Measurements from ENCODE around the gene IDH3A.

IDH3A gene

GRCh38 chr15:78203346-78204225 is 54.4 kb downstream of the IDH3A start:
- DNase-seq (ENCODE audit: low spot score): no peak

DNA sequence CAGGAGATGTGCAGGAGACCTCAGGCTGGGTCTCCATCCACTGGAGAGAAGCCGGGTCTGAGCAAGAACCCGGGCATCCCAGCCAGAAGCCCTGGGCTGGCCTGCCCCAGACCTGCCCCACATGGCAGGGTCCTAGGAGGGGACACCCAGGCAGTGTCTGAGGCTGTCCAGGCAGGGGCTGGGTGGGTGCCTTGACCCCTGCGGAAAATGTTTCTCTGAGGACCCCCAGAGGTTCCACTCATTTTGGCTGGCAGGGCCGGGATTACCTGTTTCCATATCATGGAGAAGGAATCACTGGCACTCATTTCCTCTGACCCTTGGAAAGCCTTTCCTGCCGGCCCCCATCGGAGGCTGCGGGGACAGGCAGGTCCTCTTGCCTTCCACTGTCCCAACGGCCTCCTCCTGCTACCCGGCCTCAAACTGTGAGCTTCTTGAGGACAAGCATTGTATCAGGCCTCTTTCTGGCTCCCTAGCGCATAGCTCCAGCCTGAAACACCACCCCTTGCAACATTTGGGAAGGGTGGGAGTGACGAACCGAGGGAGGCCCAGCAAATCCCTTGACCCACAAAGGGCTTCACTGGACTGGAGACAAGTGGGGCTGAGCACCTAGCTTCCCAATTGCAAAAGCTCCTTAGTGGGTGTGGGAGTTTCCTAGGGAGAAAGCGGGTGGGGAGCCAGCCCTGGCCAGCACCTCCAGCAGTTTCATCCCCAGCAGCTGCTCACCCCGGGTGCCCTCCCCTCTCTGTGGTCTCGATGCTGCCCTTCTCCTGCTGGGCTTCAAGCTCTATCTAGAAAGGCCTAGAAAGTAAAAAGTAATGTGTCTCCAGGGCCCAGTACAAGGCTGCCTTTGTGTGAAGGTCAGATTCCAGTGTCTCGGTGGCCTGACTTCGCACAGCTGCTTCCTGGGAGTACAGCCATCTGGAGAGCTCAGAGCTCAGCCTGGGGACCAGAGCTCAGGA is 55.5 kb downstream of the IDH3A start:
- DNase-seq (ENCODE audit: low spot score): no peak

- no peak for DNase-seq (ENCODE audit: low spot score)
These were observed 56.2 kb downstream of the IDH3A start for GRCh38 chr15:78205337-78205736.

- DNase-seq (ENCODE audit: low spot score): no peak
These were observed 56.7 kb downstream of the IDH3A start for GRCh38 chr15:78205856-78206255.

GRCh38 chr15:78206326-78207109 is 57.4 kb downstream of the IDH3A start:
- no peak for DNase-seq (ENCODE audit: low spot score)

DNA sequence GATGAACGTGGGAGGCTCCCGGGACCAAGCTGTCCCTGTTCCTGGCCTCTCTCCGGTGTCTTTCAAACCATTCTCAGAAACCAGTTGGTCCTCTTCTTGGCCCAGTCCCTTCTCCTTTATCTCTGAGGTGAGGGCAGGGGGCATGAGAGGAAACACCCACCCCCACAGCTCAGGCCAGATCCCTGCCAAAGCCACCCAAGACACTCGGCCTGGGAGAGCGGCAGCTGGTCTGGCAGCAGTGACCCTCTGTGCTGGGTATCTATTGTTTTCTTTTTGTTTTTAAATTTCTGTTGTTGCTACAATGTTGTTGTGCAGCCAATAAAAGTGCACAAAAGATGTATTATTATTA is 57.9 kb downstream of the IDH3A start:
- DNase-seq (ENCODE audit: low spot score): no peak

GRCh38 chr15:78207641-78208340 is 58.6 kb downstream of the IDH3A start:
- no peak for DNase-seq (ENCODE audit: low spot score)

GRCh38 chr15:78208341-78208844 is 59.2 kb downstream of the IDH3A start:
- no peak for DNase-seq (ENCODE audit: low spot score)

GRCh38 chr15:78208887-78209645 is 59.9 kb downstream of the IDH3A start:
- DNase-seq (ENCODE audit: low spot score): no peak

GRCh38 chr15:78209646-78210348 is 60.6 kb downstream of the IDH3A start:
- no peak for DNase-seq (ENCODE audit: low spot score)

GRCh38 chr15:78210349-78210717 is 61.2 kb downstream of the IDH3A start:
- no peak for DNase-seq (ENCODE audit: low spot score)

DNA sequence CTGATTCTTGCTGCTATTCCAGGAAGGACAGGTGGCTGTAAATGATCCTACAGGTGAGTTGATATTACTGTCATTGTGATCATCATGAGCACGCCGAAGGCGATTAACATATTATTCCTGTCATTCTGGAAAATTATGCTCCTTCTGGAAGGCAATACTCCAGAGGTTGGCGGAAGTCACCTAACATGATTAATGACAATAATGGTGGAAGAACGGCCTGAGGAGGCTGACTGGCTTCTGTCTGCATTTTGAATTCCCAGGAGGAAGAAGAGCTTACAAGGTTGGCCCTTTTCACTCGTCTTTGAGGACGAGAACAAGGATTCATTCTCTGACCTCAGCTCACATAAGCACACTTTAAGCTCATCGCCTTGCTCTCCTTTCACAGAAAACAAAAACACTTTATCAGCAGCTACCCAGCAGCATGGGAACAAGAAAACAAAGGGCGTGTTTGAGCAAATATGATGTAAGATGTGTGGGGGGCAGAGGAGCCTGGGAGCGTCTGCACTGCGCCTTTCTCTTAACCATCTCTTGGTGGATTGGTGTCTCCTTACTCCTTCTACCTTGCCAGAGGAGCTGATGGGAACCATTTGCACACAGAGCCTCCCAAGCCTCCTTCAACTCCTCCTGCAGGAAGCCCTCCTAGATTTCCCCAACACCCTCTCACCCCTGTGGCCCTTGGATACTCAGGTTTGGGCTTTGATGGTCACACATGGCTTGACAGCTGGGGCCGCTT is 62.2 kb downstream of the IDH3A start:
- DNase-seq (ENCODE audit: low spot score): no peak

DNA sequence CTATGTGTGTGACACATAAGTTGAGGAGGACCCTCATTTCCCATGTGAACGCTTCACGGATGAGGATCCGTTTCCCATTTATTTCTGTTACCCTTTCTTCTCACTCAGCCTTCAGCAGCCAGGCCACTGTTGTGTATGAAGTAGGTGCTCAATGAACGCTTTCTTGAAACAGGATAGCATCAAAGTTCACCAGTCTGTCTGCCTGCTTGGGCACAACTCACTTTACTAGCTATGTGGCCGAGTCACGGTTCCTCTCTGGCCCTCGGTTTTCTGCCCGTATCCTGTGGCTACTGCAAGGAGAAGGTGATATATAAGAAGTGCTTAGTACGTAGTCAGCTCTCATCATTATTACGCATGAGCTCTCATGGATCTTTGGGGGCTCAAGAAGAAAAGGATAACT is 62.8 kb downstream of the IDH3A start:
- DNase-seq (ENCODE audit: low spot score): no peak

GRCh38 chr15:78212546-78213424 is 63.6 kb downstream of the IDH3A start:
- peak; percentile 44 for DNase-seq (ENCODE audit: low spot score)

- no peak for DNase-seq (ENCODE audit: low spot score)
These were observed 64.2 kb downstream of the IDH3A start for GRCh38 chr15:78213425-78213750.

DNA sequence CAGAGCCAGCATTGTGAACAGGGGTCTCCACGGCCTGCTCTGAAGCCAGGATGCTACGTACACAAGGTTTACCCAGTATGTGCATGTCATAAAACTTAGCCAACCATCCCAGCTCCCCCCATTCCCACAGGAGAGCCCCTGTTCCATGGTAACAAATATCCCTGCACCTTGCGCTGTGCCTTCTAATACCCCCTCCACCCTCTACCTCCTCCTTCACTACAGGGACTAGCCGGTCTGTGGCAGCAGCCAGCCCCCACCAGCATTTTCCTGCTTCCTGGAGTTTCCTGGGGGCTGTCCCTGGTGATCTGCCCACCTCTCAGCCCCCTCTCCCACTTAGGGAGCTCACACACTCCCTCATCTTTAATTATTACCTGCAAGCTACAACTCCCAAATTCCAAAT is 64.8 kb downstream of the IDH3A start:
- DNase-seq (ENCODE audit: low spot score): no peak

GRCh38 chr15:78216276-78217104 is 67.3 kb downstream of the IDH3A start:
- DNase-seq (ENCODE audit: low spot score): peak; percentile 21

GRCh38 chr15:78220713-78221112 is 71.6 kb downstream of the IDH3A start:
- DNase-seq (ENCODE audit: low spot score): no peak
